CD4-positive, alpha-beta T cell treated with Interferon alpha-2 for 1 hour (primary cell): ENCODE measurements around the gene AEBP1.
"Not testable (repeated sequence)": the region's sequence is repeated elsewhere in the genome, so short reads cannot be mapped to it uniquely, and the experiment has no call there.

Experiments used
- DNase-seq, 2 donors: peaks; one replicate each; pipeline ENCODE4 v3.0.0-alpha.2; 2020 to 2022

AEBP1 gene

GRCh38 chr7:44121761-44122420, 17.7 kb downstream of the AEBP1 start:
- no peak for DNase-seq

GRCh38 chr7:44122529-44122928, 18.4 kb downstream of the AEBP1 start:
- DNase-seq = no peak

GRCh38 chr7:44123190-44124003, 19.3 kb downstream of the AEBP1 start, which contains the start of gene POLD2:
Gene POLD2, minus strand, starts transcription at chr7:44123548. Its CDS starts 1,495 bp downstream, at chr7:44122053.
- peak; percentile 95 to 97 for DNase-seq

- no peak for DNase-seq
These were observed 20.7 kb downstream of the AEBP1 start for GRCh38 chr7:44124822-44125202.

GRCh38 chr7:44126574-44126973, 22.4 kb downstream of the AEBP1 start:
- DNase-seq = not testable (repeated sequence)

GRCh38 chr7:44127161-44127560, 23.0 kb downstream of the AEBP1 start:
- DNase-seq = no peak

- no peak for DNase-seq
These were observed 24.8 kb downstream of the AEBP1 start for GRCh38 chr7:44128721-44129582.

- DNase-seq = no peak
These were observed 27.3 kb downstream of the AEBP1 start for GRCh38 chr7:44131173-44132029.

GRCh38 chr7:44132039-44132438, 27.9 kb downstream of the AEBP1 start:
- no peak for DNase-seq

- no peak for DNase-seq
These were observed 29.1 kb downstream of the AEBP1 start for GRCh38 chr7:44133295-44133694.

- DNase-seq = no peak
These were observed 30.9 kb downstream of the AEBP1 start for GRCh38 chr7:44134943-44135628.

GRCh38 chr7:44136731-44137130, 32.6 kb downstream of the AEBP1 start:
- DNase-seq = no peak

GRCh38 chr7:44138698-44139097, 34.6 kb downstream of the AEBP1 start:
- no peak for DNase-seq

- DNase-seq = no peak
These were observed 35.3 kb downstream of the AEBP1 start for GRCh38 chr7:44139311-44140010.

GRCh38 chr7:44140341-44140740, 36.2 kb downstream of the AEBP1 start:
- DNase-seq = no peak

- DNase-seq = no peak
These were observed 37.2 kb downstream of the AEBP1 start, which contains the start of gene MYL7 for GRCh38 chr7:44141221-44141850. Gene MYL7, minus strand, starts transcription at chr7:44141332. Its CDS starts 27 bp downstream, at chr7:44141305.

- no peak for DNase-seq
These were observed 37.9 kb downstream of the AEBP1 start for GRCh38 chr7:44142028-44142427.

GRCh38 chr7:44143646-44144250, 39.6 kb downstream of the AEBP1 start:
- no peak for DNase-seq

GRCh38 chr7:44144426-44144967, 40.4 kb downstream of the AEBP1 start:
- DNase-seq = no peak
